ENCODE results near the gene SLC29A3.

- TF ChIP-seq REST (IDR thresholded peaks at IDR 0.05; ENCODE audit: insufficient read depth in 1 of 2, low read depth in 2 of 2, low read length in 2 of 2) (no peak), POLR2AphosphoS5 (IDR thresholded peaks at IDR 0.05; ENCODE audit: low read depth, low read length) (no peak), SIN3A (IDR thresholded peaks at IDR 0.05; ENCODE audit: borderline replicate concordance, insufficient read depth, low read length) (no peak), TAF1 (IDR thresholded peaks at IDR 0.05; ENCODE audit: borderline replicate concordance, insufficient read depth, low read length) (no peak), FOXP2 (optimal IDR thresholded peaks at IDR 0.05; ENCODE audit: borderline replicate concordance, extremely low read depth, extremely low read length, insufficient read depth) (no peak)
Observed at GRCh38 chr10:71397296-71398212, 78.5 kb downstream of the SLC29A3 start.

Measured in PFSK-1 (cell line).